Measurements from ENCODE around the gene TOMM6.
"Not testable (repeated sequence)": the region's sequence is repeated elsewhere in the genome, so short reads cannot be mapped to it uniquely, and the experiment has no call there.

Gene TOMM6

GRCh38 chr6:41757271-41757670, 30.2 kb upstream of the TOMM6 start:
- no peak overlapping the region for H3K4me3 ChIP-seq (ENCODE audit: low read depth, low read length)
- DNase-seq (ENCODE audit: low read depth) = no peak
- TF ChIP-seq CTCF (IDR thresholded peaks at IDR 0.05; ENCODE audit: low read depth, low read length, missing control alignments) = no peak

- no peak overlapping the region for H3K4me3 ChIP-seq (ENCODE audit: low read depth, low read length)
- no peak for TF ChIP-seq CTCF (IDR thresholded peaks at IDR 0.05; ENCODE audit: low read depth, low read length, missing control alignments)
- no peak for DNase-seq (ENCODE audit: low read depth)
Observed at GRCh38 chr6:41757931-41758640, 29.4 kb upstream of the TOMM6 start.

GRCh38 chr6:41758641-41759035, 28.9 kb upstream of the TOMM6 start:
- TF ChIP-seq CTCF (IDR thresholded peaks at IDR 0.05; ENCODE audit: low read depth, low read length, missing control alignments) = no peak
- no peak for DNase-seq (ENCODE audit: low read depth)
- H3K4me3 ChIP-seq (ENCODE audit: low read depth, low read length) = no peak overlapping the region

- no peak for TF ChIP-seq CTCF (IDR thresholded peaks at IDR 0.05; ENCODE audit: low read depth, low read length, missing control alignments)
- no peak overlapping the region for H3K4me3 ChIP-seq (ENCODE audit: low read depth, low read length)
- no peak for DNase-seq (ENCODE audit: low read depth)
Observed at GRCh38 chr6:41759106-41759904, 28.2 kb upstream of the TOMM6 start.

- no peak for TF ChIP-seq CTCF (IDR thresholded peaks at IDR 0.05; ENCODE audit: low read depth, low read length, missing control alignments)
- no peak overlapping the region for H3K4me3 ChIP-seq (ENCODE audit: low read depth, low read length)
- no peak for DNase-seq (ENCODE audit: low read depth)
Observed at GRCh38 chr6:41759905-41760579, 27.5 kb upstream of the TOMM6 start.

GRCh38 chr6:41763470-41763869, 24.0 kb upstream of the TOMM6 start:
- DNase-seq (ENCODE audit: low read depth) = no peak
- no peak for TF ChIP-seq CTCF (IDR thresholded peaks at IDR 0.05; ENCODE audit: low read depth, low read length, missing control alignments)
- no peak overlapping the region for H3K4me3 ChIP-seq (ENCODE audit: low read depth, low read length)

GRCh38 chr6:41766043-41766664, 21.3 kb upstream of the TOMM6 start:
- not testable (repeated sequence) for H3K4me3 ChIP-seq (ENCODE audit: low read depth, low read length); DNase-seq (ENCODE audit: low read depth)

All from GM12864 (cell line).